Breast epithelium (tissue), 3 donors: Measurements from ENCODE around the gene RNF149.
"Not testable (repeated sequence)": the region's sequence is repeated elsewhere in the genome, so short reads cannot be mapped to it uniquely, and the experiment has no call there.

ENCODE experiments used
- CTCF ChIP-seq, 3 donors: fragments of 450-650 bp; IDR thresholded peaks; one replicate each; pipeline ENCODE4 v1.5.1; 2016 to 2017; ENCODE audit warnings: antibody characterized with exemption in 3 of 3, mild to moderate bottlenecking in 3 of 3, moderate library complexity in 3 of 3
- POLR2A ChIP-seq: fragments of 450-650 bp; IDR thresholded peaks from one replicate; pipeline ENCODE4 v1.6.1; 2016; ENCODE audit warnings: antibody characterized with exemption, mild to moderate bottlenecking, moderate library complexity
- POLR2AphosphoS5 ChIP-seq, 3 donors: sonication (generic); formaldehyde crosslinking; IDR thresholded peaks; one replicate each; pipeline ENCODE4 v1.6.1; 2017; ENCODE audit warnings: antibody characterized with exemption in 3 of 3

- TF ChIP-seq CTCF (IDR thresholded peaks at IDR 0.05); POLR2A; POLR2AphosphoS5 (IDR thresholded peaks at IDR 0.05): not testable (repeated sequence)
These were observed 59.7 kb downstream of the RNF149 start for GRCh38 chr2:101248756-101249155.
